HG03378 (cell line): Measurements from ENCODE around the gene STAT2.
"Not testable (repeated sequence)": the region's sequence is repeated elsewhere in the genome, so short reads cannot be mapped to it uniquely, and the experiment has no call there.

Source experiments
- ATAC-seq: cut with Tn5 transposase; IDR thresholded peaks from one replicate; pipeline ENCODE4 v1.9.1; 2021; ENCODE audit warnings: mild to moderate bottlenecking, moderate library complexity; ENCODE audit not compliant: unreplicated experiment

STAT2 gene

DNA sequence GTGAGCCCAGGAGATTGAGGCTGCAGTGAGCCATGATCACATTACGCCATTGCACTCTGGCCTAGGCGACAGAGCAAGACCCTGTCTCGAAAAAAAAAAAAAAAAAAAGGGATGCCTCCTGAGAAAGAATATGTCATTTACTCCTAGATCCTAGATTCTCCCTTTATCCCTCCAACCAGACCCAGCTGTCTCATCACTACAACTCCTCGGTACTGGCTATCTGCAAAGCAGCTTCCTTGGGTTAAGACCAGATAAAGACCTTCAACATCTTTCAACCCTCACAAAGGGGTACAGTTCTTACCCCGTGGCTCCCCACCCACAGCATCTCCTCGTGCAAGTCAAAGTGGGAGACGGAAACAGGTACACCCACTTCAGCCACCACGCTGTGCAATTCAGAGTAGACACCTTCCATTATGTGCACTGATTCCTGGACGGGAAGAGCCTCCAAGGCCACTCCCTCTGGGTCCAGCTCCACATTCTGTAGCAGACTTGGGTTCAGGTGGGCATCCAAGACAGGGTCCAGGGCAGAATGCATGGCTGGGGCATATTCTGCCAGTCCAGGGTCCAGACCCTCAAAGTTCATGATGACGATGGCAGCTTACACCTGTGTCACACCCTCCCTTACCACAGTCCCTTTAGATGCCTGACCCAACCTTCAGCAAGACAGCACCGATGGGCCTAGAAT is 27.3 kb downstream of the STAT2 start:
- ATAC-seq: no peak

DNA sequence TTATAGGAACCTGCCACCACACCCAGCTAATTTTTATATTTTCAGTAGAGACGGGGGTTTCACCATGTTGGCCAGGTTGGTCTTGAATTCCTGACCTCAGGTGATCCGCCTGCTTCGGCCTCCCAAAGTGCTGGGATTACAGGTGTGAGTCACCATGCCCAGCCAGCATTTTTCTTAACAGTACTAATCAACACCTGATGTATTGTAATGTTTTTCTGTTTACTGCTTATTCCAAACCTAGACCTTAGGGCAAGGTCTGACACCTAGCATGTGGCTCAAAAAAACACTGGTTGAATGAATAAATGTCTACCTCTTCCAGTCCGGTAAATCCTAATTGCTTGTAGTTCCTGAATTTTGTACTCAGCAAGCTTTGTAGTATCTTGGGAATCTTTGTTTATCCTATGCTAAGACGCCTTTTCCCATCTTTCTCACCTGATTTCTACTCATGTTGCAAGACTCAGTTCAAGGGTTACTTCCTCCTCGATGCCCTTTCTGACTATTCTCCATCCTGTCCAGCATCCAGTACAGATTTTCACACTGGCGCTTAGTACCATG is 28.9 kb downstream of the STAT2 start:
- ATAC-seq: no peak

DNA sequence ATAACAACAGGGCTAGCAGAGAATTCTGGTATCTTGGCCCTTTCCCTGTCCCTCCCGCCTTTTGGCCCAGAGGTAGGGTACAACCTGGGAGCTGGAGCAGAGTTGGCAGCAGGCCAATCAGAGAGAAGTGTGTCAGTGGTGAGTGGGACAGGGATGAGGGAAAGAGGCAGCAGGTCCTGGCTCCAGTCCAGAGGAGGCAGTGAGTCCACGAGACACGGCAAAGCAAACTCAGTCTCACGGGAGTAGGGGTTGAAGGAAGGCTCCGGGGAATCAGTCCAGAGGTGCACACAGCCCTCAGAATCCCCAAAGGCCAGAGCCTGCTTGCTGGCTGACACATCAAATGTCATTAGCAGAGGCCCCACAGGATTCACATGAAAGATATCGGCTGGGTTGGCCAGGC is 33.4 kb downstream of the STAT2 start:
- ATAC-seq: no peak

DNA sequence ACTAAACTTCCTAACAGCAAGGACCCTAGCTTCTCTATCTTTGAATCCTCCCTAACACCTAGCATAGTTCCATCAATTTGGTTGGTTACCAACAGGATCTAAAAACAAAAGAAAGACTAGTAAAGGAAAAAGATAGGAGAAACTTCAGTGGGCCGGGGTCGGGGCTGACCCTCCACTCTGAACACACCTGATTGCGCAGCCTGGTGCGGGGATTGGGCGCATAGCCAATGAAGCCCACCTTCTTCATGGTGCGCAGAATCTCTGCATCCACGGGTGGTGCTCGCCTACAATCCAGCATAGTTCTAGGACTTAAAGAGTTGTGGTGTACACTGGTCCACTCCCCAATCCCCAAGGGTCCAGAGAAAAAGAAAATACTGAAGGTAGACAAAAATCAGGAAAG is 33.8 kb downstream of the STAT2 start:
- ATAC-seq: no peak

DNA sequence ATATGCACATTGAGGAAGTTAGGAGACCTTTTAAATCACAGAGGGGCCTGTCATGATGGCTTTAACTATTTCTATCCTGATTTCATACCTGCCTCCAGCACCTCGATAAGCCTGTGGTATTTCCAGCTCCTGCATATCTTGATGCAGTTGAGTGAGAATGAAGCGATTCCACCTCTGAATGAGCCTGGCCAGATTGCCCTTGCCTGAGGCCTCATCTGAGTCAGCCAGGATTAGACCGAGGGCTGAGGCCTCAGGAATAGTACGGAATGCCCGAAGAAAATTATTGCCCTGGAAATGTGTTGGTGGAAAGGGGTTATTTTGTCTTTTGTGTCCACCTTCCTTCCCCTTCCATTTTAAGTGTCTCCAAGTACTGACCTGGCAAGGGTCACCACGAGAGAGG is 35.7 kb downstream of the STAT2 start:
- ATAC-seq: no peak

DNA sequence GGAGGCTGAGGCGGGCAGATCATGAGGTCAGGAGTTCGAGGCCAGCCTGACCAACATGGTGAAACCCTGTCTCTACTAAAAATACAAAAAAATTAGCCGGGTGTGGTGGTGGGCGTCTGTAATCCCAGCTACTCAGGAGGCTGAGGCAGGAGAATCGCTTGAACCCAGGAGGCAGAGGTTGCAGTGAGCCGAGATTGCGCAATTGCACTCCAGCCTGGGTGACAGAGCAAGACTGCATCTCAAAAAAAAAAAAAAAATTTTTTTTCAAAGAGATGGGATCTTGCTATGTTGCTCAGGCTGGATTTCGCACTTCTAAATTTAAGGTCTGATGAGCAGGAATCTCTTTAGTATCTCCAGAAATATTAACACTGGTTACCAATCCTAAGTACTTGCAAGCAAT is 38.3 kb downstream of the STAT2 start:
- not testable (repeated sequence) for ATAC-seq

DNA sequence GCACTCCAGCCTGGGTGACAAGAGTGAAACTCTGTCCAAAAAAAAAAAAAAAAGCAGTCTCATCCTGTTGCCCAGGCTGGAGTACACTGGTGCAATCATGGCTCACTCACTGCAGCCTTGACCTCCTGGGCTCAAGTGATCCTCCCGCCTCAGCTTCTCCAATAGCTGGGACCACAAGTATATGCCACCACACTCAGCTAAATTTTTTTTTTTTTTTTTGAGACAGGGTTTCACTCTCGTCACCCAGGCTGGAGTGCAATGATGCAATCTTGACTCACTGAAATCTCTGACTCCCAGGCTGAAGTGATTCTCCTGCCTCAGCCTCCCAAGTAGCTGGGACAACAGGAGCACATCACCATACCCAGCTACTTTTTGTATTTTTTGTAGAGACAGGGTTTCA is 38.9 kb downstream of the STAT2 start:
- ATAC-seq: no peak

DNA sequence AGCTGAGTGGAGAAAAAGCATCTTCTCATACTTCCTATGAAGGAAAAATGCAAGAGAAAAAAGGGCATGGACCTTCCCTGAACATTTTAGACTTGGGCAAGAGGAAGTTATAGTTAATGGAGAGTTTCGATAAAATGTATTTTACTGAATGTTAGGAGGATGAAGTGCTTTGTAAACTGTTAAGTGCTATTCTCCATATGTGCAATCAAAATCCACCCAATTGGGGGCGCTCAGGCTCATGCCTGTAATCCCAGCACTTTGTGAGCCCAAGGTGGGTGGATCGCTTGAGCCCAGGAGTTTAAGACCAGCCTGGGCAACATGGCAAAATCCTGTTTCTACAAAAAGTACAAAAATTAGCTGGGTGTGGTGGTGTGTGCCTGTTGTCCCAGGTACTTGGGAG is 42.2 kb downstream of the STAT2 start:
- ATAC-seq: no peak

DNA sequence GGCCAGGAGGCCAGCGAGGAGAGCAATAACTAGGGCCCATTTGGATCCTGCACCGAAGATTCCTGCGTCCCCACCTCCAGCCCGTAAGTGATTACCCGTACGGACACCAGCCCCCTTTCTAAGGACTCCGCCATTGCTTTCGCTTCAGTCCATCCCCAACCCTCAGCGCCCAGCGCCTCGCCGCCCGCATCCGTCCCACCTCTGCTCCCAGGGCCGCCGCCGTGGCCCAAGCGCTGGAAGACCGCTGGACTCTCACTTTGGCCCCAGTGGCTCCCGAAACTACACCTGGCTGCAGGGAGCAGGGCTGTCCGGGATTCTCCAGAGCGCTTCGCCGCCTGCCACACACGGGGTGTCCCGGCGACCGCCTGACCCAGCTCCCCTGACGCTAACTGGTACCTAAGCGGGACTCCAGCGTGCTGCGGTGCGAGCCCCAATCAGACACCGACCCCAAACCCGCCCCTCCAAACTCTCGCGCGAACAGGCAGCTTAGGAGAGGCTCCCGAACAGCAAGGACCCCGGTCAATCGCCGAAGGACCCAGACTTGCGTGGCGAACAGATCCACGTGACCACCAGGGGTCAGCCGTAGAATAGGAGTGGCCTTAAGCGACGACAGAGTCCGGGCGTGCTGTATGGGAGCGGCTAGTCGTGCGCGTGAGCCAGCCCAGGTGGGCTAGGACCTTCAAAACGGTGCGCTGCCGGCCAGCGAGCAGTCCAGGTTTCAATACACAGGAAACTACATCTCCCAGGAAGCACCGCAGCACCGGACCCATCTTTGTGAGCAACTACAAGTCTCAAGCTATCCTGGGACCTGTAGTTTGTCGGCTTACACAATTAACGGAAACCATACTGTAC is 44.1 kb downstream of the STAT2 start, which contains the start of gene CNPY2:
TSS of gene CNPY2 (minus strand) at position 367 of the 852 bp plus-strand sequence. CDS start 771 bp downstream, outside the sequence.
- peak; percentile 89 for ATAC-seq

DNA sequence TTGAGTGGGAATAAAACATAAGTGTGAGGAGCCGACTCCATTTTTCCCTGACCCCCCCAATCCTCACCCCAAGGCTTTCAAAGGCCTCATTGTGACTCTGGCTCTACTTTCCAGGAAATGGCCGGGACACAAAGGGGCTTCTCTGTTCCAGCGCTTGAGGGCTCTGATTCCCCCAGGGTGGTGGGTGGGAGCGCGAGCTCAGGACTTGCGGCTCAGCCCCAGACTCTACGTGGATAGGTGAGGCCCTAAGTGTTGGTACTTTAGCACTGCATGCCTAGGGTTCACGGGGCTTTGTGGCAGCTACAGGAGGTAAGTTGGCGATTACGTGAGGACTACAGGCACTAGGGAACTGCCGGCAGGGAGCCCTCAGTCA is 44.7 kb downstream of the STAT2 start:
- no peak for ATAC-seq

DNA sequence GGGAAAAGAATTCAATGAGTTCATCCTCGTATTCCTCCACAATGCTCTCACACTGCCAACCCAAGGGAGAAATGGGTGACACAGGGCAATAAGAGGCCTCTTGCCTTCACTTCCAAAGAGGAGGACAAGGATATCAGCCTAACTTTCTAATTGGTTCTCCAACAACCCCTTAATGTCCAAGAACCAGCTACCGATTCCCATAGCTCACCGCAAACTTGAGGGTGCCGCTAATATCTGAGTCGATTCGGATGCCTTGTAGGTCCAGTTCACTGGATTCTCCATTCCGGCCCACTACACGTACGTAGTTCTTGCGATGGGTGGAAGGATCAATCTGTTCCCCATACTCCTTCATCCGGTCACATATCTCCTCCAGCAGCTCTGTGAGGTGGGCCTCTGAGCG is 48.9 kb downstream of the STAT2 start:
- no peak for ATAC-seq

DNA sequence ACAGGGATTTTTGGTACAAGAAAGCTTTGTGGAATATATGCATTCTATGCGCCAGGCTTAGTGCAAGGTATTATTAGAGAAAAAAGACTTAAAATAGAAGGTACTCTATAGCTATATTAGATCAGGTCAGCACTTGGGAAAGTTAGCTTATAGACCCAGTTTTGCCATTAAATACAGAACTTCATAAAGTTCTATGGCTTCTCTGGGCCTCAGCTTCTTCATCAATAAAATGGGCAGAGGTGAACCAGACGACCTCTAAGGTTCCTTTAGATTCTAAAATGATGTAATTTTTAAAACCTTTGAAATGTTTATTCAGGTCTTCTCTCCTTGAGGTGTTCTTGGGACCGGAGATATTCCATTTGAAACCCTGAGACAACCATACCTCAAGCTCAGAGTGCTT is 51.2 kb downstream of the STAT2 start:
- no peak for ATAC-seq

DNA sequence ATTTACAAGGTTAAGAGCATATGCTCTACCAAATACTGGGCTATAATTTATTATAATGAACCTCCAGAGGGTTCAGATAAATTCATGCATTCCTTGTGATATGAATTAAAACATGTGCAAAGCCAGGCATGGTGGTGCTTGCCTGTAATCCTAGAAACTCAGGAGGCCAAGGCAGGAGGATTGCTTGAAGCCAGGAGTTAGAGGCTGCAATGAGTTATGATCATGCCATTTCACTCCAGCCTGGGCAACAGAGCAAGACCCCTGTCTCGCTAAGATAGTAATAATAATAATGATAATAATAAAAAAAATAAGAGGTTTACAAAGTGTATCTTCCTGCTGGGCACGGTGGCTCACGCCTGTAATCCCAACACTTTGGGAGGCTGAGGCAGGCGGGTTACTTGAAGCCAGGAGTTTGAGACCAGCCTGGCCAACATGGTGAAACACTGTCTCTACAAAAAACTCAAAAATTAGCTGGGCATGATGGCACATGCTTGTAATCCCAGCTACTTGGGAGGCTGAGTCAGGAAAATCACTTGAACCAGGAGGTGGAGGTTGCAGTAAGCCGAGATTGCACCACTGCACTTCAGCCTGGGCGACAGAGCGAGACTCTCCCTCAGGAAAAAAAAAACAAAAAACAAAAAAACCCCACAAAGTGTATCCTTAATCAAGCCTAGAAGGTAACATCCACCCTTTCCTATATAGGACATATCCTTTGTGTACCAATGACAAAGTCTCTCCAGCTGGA is 52.5 kb downstream of the STAT2 start:
- ATAC-seq: no peak

DNA sequence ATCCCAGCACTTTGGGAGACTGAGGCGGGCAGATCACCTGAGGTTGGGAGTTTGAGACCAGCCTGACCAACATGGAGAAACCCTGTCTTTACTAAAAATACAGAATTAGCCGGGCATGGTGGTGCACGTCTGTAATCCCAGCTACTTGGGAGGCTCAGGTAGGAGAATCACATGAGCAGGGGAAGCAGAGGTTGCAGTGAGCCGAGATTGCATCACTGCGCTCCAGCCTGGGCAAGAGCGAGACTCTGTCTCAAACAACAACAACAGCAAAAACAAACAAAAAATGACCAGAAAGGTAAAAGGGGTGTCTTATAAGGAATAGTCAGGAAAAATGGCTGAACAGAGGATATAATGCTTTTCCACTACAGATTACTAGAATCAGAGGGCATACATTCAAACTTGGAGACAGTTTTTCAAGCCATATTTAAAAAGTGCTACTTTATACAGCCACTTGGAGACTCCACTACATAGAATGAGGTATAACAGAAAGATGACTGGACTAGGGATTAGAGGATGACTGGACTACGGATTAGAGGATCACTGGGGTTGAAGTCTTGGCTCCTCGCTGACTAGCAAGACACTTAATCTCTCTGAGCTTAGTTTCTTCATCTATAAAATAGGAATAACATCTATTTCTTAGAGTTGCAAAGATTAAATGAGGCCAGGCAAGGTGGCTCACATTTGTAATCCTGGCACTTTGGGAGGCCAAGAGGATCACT is 54.9 kb downstream of the STAT2 start:
- ATAC-seq: no peak

DNA sequence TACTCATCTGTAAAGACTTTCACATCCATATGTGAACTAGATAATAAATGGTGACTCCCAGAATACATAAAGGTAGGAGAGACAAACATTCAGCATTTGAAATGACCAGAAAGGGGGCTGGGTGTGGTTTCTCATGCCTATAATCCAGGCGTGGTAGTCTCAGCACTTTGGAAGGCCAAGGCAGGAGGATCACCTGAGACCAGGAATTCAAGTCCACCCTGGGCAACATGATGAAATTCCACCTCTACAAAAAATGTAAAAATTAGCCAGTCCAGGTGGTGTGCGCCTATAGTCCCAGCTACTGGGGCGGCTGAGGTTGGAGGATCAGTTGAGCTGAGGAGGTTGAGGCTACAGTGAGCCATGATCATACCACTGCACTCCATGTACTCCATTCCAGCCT is 55.6 kb downstream of the STAT2 start:
- ATAC-seq: no peak

DNA sequence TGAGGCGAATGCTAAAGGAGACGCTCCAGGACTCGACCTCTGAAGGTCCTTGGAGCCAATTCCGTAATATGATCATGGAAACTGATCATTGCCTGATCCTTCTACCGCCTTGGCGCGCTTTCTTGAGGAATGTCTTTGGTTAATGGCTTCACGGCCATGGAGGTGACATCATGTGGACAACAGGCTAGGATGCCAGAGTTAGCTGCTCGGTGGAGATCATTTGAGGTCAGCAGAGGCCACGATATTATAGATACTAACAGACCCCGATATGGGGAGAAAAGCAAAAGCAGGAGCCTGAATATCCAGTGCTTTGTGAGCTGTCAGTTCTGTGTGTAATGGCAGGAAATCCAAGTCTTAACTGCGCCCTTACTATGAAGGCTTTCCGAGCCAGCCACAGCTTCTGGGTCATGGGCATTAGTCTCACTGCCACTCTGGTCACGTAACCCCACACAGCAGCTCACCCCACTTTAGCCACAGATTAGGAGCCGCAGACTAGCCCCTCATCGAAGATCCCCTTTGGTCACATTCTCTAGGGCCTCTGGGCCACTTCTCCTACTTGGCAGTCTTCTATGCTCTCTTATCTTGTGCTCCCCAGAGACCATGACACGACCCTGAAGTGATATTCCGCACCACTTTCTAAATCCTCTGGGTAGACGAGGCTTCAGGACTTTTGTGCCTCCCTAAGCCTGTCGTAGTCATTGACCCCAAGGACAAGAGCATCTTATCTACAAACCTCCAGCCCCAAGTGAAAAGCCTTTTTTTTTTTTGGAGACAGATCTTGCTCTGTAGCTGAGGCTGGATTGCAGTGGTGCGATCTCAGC is 59.1 kb downstream of the STAT2 start:
- no peak for ATAC-seq

DNA sequence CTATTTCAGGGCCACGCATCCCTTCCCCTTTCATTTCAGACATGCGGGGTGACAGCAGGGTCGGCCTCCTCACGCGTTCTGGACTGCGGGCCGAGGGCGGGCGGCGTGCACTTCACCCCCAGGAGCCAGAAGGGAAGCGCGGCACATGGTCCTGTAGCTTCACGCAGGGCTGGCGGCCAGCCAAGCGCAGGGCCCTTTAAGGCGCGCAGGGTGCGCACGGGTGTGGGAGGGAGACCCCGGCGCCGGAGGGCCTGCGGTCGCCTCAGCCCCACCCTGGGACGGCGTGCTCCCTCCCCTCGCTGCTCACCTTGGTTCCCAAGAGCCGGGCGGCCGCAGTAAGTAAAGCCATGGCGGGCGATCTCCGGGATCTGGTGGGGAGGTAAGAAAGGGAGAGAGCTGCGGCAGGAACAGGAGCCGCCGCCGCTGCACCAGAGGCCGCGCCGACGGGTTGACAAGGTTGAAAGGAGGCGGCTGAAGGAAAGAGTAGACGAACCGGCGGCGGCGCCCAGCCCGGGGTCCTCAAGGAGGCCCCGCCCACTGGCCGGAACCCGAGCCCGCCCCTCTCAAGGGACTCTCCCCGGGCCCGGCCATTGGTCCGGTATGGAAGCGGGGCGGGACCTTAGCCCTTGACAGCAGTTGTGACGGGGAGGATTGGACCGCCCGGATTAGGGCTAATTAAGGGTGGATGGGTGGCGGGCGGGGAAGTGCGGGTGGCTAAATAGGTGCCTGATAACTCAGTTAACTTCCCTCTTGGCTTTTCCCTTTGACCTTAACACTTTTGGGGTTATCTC is 59.9 kb downstream of the STAT2 start, which contains the start of gene CS:
TSS of gene CS (minus strand) at position 478 of the 791 bp plus-strand sequence. CDS start at position 349, 129 bp downstream.
- ATAC-seq: peak; percentile 85

DNA sequence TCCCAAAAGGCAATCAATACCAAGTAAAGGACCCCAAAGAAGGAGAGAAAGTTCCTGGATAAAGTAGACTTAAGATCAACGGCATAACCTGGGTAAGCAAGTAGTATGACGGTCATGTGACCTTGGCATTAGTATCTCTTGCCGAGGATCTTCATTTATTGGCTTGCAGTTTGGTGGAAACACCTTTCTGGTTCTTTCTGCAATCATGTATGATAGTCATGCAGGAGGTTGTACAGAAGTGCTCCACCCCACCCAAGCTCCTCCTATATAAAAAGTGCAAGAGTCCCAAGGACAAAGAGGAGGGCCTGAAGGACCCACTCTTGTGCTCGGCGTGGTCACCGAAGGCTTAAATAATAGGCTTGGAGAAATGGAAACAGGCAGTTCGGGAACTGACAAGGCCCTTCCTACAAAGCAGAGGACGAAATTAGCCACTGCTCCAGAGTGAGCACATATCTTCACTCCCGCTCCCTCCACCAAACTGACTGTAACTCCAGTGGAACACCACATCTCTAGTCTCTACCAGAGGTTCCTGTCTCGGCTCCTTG is 60.5 kb downstream of the STAT2 start:
- ATAC-seq: peak; percentile 3

DNA sequence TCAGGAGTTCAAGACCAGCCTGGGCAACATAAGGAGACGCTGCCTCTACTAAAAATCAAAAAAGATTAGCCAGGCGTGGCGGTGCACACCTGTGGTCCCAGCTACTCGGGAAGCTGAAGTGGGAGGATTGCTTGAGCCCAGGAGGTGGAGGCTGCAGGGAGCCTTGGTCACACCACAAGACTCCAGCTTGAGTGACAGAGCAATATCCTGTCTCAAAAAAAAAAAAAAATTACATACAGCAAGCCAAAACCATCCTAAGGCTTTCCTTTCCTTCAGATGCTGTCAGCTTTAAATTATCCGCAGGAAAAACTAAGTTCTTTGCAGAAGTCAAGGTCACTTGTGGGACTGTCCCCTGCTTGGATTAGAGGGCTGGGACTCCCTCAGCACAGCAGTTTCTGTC is 61.1 kb downstream of the STAT2 start:
- ATAC-seq: no peak
